Measurements from ENCODE around the gene SLC66A2. TPM values are rescaled to one million over a fixed set of nuclear protein-coding genes. Genes with fewer than 3 reads are reported as not detected.

The SLC66A2 gene
- total and polyA plus RNA-seq, 9 donors = 2.1 to 31.1 (median 27.0) TPM

DNA sequence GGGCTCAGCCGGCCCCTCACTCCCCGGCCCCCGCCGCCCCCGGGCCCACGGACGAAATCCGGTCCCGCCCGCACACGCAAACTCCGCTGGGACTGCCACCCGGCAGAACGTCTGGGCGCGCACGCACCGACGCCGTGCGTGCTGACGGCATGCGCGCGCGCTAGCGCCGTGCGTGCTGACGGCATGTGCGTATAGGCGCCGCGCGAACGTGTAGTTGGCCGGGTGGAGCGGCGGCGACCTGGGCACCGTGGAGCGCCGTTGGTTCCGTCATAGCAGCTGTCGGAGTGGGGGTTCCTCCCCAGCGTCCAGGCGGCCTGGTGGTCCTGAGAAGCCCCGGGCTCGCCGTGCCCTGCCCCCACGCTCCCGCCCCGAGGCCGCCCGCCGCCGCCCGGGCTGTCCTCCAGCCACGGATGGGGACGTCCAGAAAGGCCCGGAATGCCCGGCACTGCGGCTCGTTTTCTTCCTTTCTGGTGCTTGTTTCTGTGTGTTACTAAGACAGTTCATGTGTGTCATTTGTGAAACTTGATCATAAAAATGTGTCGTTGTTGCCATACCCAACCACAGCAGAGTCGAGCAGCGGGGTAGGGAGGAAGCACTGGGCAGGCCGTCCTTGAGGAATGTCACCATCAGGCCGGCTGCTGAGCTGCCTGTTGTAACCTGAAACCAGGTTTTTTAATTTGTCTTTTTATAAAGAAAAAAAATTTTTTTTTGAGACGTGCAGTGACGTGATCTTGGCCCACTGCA is 37.2 kb upstream of the SLC66A2 start, which contains the start of gene TXNL4A:
TSS of gene TXNL4A (minus strand) at position 113 of the 744 bp plus-strand sequence. CDS start 171 bp downstream, outside the sequence.
- no peaks in the 10 kb centered on the region for H3K27me3 ChIP-seq
- DNase-seq = peak; percentile 74 to 91 (median 78)
- intact Hi-C loops (cut with DNase I) = loop anchor here in 1 of 4 donors (10.0 kb wide), 1 partner anchor 46 kb away; the partner anchor contains the start of gene RBFA
- no peaks in the 10 kb centered on the region for H3K36me3 ChIP-seq
- TF ChIP-seq POLR2A (IDR thresholded peaks at IDR 0.05) (peak; percentile 77), CTCF (IDR thresholded peaks at IDR 0.05) (no peak)
- H3K4me3 ChIP-seq = peak within 1 kb of the TSS; percentile 59
- H3K4me1 ChIP-seq (ENCODE audit: insufficient read depth) = peaks cover 3% of the 10 kb centered on the region
- no peaks in the 10 kb centered on the region for H3K9me3 ChIP-seq
- peak within 1 kb of the TSS; percentile 91 to 97 for H3K27ac ChIP-seq
- WGBS, 3 donors = 0 to 1% (median 1%) methylated on average over 30 to 71 of the region's 71 CpGs

- peak in 1 of 5 donors; percentile 46 for DNase-seq
- Histone ChIP-seq H3K27ac (peak overlapping the region; percentile 91 to 97), H3K36me3 (no peaks in the 10 kb centered on the region), H3K4me1 (ENCODE audit: insufficient read depth) (peaks cover 3% of the 10 kb centered on the region), H3K4me3 (peak overlapping the region; percentile 59), H3K27me3 (no peaks in the 10 kb centered on the region), H3K9me3 (no peaks in the 10 kb centered on the region)
- no peak for TF ChIP-seq POLR2A (IDR thresholded peaks at IDR 0.05)
- TF ChIP-seq EP300 (IDR thresholded peaks at IDR 0.05) = no peak
- no peak for TF ChIP-seq CTCF (IDR thresholded peaks at IDR 0.05)
- WGBS, 3 donors = 0 to 1% (median 0%) methylated on average over 43 to 48 of the region's 48 CpGs
- intact Hi-C loops (cut with DNase I) = loop anchor here in 1 of 4 donors (10.0 kb wide), 1 partner anchor 47 kb away; the partner anchor contains the start of gene RBFA
Measured at GRCh38 chr18:79988071-79988450, 36.6 kb upstream of the SLC66A2 start.

DNA sequence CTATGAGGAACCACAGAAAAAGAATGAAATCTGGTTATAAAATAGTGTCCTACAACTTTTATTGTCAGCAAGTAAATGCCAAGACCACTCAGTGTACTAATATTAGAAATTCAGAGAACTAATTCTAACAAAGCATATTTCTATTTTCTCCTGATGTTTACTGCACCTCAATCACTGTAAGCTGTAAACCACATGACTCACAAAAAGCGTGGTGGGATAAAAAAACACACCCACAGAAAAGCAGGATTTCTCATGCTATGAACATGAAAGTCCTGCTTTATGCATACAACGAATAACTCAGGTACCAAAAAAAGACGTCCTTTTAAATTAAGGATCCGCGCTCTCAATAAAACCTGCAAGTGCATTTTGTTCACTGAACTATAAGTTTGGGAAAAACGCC is 36.1 kb upstream of the SLC66A2 start:
- Histone ChIP-seq H3K27me3 (no peaks in the 10 kb centered on the region), H3K4me1 (ENCODE audit: insufficient read depth) (peaks cover 3% of the 10 kb centered on the region), H3K36me3 (no peaks in the 10 kb centered on the region), H3K4me3 (peak overlapping the region; percentile 59), H3K9me3 (no peaks in the 10 kb centered on the region), H3K27ac (peak overlapping the region in 1 of 2 donors; percentile 97)
- intact Hi-C loops (cut with DNase I) = loop anchor here in 1 of 4 donors (10.0 kb wide), 1 partner anchor 47 kb away; the partner anchor contains the start of gene RBFA
- DNase-seq = no peak
- no peak for TF ChIP-seq EP300 (IDR thresholded peaks at IDR 0.05)
- no peak for TF ChIP-seq CTCF (IDR thresholded peaks at IDR 0.05)
- no peak for TF ChIP-seq POLR2A (IDR thresholded peaks at IDR 0.05)
- WGBS, 3 donors = 0 to 1% (median 0%) methylated on average over 6 of the region's 6 CpGs

DNA sequence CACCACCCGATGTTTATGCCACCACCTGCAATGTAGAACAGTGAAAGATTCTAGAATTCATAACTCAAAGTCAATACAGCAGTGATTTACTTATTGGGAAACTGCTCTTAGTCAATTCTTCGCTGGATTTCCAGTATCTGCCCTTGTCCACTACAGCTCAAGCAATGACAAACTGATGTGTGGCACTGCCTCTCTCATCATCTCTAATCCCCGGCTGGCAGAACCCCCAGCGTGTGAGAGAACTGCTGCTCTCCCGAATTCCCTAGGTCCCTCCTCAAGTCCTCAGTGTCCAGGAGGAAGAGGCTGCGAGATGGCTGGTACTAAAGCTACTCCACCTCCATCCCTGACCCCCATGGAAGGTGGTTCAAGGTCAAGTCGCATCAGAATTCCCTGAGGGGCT is 35.3 kb upstream of the SLC66A2 start:
- Histone ChIP-seq H3K27me3 (no peaks in the 10 kb centered on the region), H3K27ac (no peak overlapping the region), H3K9me3 (no peaks in the 10 kb centered on the region), H3K36me3 (no peaks in the 10 kb centered on the region), H3K4me1 (ENCODE audit: insufficient read depth) (peaks cover 3% of the 10 kb centered on the region), H3K4me3 (peak overlapping the region; percentile 59)
- no peak for TF ChIP-seq CTCF (IDR thresholded peaks at IDR 0.05)
- no peak for TF ChIP-seq EP300 (IDR thresholded peaks at IDR 0.05)
- no peak for TF ChIP-seq POLR2A (IDR thresholded peaks at IDR 0.05)
- intact Hi-C loops (cut with DNase I) = loop anchor here in 1 of 4 donors (10.0 kb wide), 1 partner anchor 48 kb away; the partner anchor contains the start of gene RBFA
- DNase-seq = no peak
- WGBS, 3 donors = 34 to 39% (median 35%) methylated on average over 7 of the region's 7 CpGs
